ENCODE data around the gene PTPRN2. TPM values are rescaled to one million over a fixed set of nuclear protein-coding genes. Genes with fewer than 3 reads are reported as not detected.

PTPRN2 gene
- total and polyA plus RNA-seq, 2 donors from 2014 or later = 4.8 to 6.2 TPM

DNA sequence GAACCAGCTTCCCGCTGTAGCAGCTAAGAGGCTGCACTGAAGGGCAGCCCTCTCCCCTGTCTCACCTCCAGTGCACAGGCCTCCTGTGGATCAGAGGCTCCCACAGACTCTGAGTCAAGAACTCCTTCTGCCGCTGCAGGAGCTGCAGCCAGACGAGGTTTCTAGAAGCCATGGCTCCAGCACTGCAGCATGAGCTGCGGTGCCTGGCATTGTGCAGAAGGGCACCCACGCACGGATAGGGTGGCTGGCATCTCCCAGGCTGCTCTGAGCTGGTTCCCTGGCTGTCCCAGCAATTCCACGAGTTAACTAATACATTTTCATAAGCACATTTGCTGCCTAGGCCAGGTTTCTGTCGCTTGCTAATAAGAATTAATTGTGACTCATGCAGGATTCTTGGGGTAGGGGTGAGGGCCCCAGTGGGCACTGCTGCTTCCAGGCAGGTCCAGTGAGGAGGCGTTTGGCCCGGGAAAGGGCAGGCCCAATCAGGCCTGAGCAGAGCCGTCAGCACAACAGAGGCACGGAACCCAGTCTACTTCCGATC, 656.6 kb downstream of the PTPRN2 start:
- Histone ChIP-seq H3K4me1 (ENCODE audit: control insufficient read depth in 2 of 3, insufficient read depth in 2 of 3, low read depth in 1 of 3, low read length in 3 of 3) (no peaks in the 10 kb centered on the region), H3K27me3 (ENCODE audit: control insufficient read depth, insufficient read depth, low read length) (no peaks in the 10 kb centered on the region), H3K4me3 (ENCODE audit: low read length in 3 of 3) (no peak overlapping the region), H3K9me3 (ENCODE audit: control insufficient read depth in 2 of 3, insufficient read depth in 1 of 3, low read length in 3 of 3) (peaks cover 0 to 3% (median 0%) of the 10 kb centered on the region in 3 donors), H3K36me3 (ENCODE audit: control insufficient read depth in 2 of 3, insufficient read depth in 3 of 3, low read length in 3 of 3) (no peaks in the 10 kb centered on the region), H3K9ac (ENCODE audit: low read length in 3 of 3) (no peak overlapping the region), H3K27ac (ENCODE audit: low read depth in 2 of 2, low read length in 2 of 2) (no peak overlapping the region)
- DNase-seq (no peak), FAIRE-seq (no peak)
- TF ChIP-seq CTCF (IDR thresholded peaks at IDR 0.05; ENCODE audit: borderline replicate concordance, extremely low read depth, insufficient read depth) = no peak
- intact Hi-C loops (cut with DNase I) = no loop called here

DNA sequence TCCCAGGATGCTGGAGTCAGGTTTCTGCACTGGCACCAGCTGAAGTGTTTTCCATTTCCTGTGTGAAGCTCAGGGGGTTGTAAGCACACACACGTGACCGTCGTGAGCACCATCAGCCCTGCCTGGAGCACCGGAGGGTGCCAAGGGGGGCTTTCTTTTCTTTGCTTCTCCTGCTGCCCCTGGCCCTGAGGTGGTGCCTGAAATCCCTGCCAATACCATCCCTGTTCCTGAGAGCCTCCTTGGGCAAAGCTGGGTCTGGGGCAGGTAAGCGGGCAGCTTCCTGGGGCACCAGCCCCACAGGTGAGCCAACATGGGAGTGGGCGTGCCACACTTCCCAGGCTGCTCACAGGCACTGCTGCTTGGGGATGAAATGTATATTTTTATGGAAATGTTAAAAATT, 657.2 kb downstream of the PTPRN2 start:
- no peak for FAIRE-seq
- intact Hi-C loops (cut with DNase I) = no loop called here
- Histone ChIP-seq H3K9ac (ENCODE audit: low read length in 3 of 3) (no peak overlapping the region), H3K4me3 (ENCODE audit: low read length in 3 of 3) (no peak overlapping the region), H3K27me3 (ENCODE audit: control insufficient read depth, insufficient read depth, low read length) (no peaks in the 10 kb centered on the region), H3K27ac (ENCODE audit: low read depth in 2 of 2, low read length in 2 of 2) (no peak overlapping the region), H3K4me1 (ENCODE audit: control insufficient read depth in 2 of 3, insufficient read depth in 2 of 3, low read depth in 1 of 3, low read length in 3 of 3) (no peaks in the 10 kb centered on the region), H3K9me3 (ENCODE audit: control insufficient read depth in 2 of 3, insufficient read depth in 1 of 3, low read length in 3 of 3) (peaks cover 0 to 3% (median 0%) of the 10 kb centered on the region in 3 donors), H3K36me3 (ENCODE audit: control insufficient read depth in 2 of 3, insufficient read depth in 3 of 3, low read length in 3 of 3) (no peaks in the 10 kb centered on the region)
- DNase-seq = peak in 1 of 5 donors; percentile 17
- TF ChIP-seq CTCF (IDR thresholded peaks at IDR 0.05; ENCODE audit: borderline replicate concordance, extremely low read depth, insufficient read depth) = no peak

DNA sequence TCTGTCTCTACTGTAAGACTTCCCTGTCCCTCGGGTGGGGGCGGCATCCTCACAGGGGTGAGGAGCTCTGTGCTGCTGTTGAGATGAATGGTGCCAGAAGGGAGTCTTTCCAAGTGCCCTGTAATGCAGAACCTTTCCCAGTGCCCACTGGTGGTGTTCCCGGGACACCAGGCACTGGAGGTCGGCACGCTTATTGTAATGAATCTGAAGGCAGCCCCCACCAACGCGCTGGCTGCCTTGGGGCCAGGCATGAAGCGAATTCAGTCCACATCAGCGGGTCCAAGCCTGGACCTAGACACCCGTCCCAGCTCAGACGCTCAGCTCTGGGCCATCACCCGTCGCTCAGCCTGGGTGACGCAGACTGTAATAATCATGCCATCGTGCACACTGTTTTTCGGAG, 658.0 kb downstream of the PTPRN2 start:
- no peak for TF ChIP-seq CTCF (IDR thresholded peaks at IDR 0.05; ENCODE audit: borderline replicate concordance, extremely low read depth, insufficient read depth)
- Histone ChIP-seq H3K27me3 (ENCODE audit: control insufficient read depth, insufficient read depth, low read length) (no peaks in the 10 kb centered on the region), H3K9ac (ENCODE audit: low read length in 3 of 3) (no peak overlapping the region), H3K4me3 (ENCODE audit: low read length in 3 of 3) (no peak overlapping the region), H3K9me3 (ENCODE audit: control insufficient read depth in 2 of 3, insufficient read depth in 1 of 3, low read length in 3 of 3) (peaks cover 0 to 3% (median 0%) of the 10 kb centered on the region in 3 donors), H3K36me3 (ENCODE audit: control insufficient read depth in 2 of 3, insufficient read depth in 3 of 3, low read length in 3 of 3) (no peaks in the 10 kb centered on the region), H3K4me1 (ENCODE audit: control insufficient read depth in 2 of 3, insufficient read depth in 2 of 3, low read depth in 1 of 3, low read length in 3 of 3) (no peaks in the 10 kb centered on the region), H3K27ac (ENCODE audit: low read depth in 2 of 2, low read length in 2 of 2) (no peak overlapping the region)
- intact Hi-C loops (cut with DNase I) = no loop called here
- FAIRE-seq (no peak), DNase-seq (peak in 1 of 5 donors; percentile 65)

Data from kidney (tissue), 14 donors.